ENCODE results near the gene FAM228A.
"Not testable (repeated sequence)": the region's sequence is repeated elsewhere in the genome, so short reads cannot be mapped to it uniquely, and the experiment has no call there.

Gene FAM228A

DNA sequence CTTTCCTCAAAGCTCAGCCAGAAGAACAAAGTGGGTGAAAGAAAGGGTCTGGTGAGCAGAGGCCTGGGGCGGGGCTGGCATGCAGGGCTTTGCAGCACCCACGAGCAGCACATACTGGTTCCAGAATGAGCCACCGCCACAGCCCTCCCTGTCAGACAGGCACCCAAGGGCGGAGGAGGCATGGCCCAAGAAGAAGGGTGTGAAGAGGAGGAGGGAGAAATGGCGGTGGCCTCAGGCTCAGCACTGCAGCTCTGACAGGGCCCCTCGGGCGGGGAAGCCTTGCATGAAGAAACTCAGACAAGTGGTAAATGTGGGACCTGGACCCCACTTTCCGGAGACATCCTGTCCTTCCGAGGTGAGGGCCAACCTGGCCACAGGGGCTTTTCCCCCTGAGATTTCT, 15.7 kb downstream of the FAM228A start:
- in situ Hi-C loops (cut with MboI; ENCODE audit: low sequenced_read_pairs) = no loop called here

GRCh38 chr2:24191156-24191555, 16.3 kb downstream of the FAM228A start:
- in situ Hi-C loops (cut with MboI; ENCODE audit: low sequenced_read_pairs) = no loop called here

GRCh38 chr2:24191848-24192247, 17.0 kb downstream of the FAM228A start:
- in situ Hi-C loops (cut with MboI; ENCODE audit: low sequenced_read_pairs) = no loop called here

GRCh38 chr2:24197213-24197612, 22.4 kb downstream of the FAM228A start:
- in situ Hi-C loops (cut with MboI; ENCODE audit: low sequenced_read_pairs) = not testable (repeated sequence)

DNA sequence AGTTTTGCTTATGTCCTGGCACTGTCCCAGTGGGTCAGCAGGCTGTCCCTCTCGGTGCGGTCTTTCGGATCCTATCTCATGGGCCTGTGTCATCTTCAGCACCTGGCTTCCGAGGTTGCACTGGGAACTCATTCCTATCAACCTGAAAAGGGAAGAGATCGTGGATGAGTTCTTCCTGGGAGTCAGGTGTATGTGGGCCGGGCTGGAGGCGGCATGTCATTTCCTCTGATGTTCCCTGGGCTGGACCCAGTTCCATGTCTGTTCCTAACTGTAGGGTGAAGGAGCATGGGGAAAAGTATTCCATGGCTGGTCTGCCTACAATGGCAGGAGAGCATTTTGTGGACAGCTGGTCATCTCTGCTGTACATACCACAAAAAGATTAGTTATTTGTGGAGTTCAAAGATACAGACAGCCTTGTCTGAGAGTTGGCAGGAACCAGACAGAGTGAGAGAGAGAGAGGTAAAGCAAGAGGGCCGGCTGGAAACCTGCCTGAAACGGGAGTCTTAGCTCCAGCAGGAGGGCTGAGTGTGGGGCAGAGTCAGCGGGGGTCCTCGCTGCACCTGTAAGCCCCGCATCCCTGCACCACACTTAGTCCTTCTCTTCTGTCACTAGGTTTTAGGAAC, 25.2 kb downstream of the FAM228A start:
- in situ Hi-C loops (cut with MboI; ENCODE audit: low sequenced_read_pairs) = no loop called here

- in situ Hi-C loops (cut with MboI; ENCODE audit: low sequenced_read_pairs) = no loop called here
These were observed 25.9 kb downstream of the FAM228A start for GRCh38 chr2:24200799-24201198.

DNA sequence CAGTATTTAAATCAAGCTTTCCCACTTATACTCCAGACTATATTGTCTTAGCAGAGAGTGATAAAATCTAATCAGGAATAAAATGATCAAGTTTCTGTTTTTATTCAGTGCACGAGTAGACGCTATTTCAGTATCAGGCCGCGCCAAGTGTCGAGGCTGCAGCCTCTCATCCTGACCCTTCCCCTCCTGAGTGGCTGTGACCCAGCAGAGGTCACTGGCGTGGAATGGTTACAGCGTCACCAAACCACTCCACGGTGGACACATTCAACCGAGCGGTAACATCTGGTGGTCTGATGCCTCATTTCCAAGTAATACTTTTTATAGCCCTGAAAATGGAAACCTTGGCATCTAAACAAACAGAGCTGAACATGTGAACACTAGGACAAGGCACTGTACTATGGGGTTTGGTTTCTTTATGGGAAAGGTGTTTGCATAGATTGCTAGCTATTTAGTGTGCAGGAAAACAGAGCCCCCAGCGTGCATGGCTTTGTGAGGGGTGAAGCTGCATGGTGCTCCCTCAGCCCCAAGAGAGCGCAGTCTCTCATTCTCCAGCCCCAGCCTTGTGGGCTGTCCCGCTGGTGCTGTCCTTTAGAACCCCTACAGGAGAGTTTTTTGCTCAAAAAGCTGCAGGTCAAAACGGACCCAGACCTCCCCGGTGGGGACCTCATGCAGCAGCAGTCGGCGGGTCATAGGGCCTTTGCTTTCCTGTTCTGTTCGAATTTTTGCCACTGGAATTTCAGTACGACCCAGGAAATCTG, 28.4 kb downstream of the FAM228A start:
- in situ Hi-C loops (cut with MboI; ENCODE audit: low sequenced_read_pairs) = no loop called here

- in situ Hi-C loops (cut with MboI; ENCODE audit: low sequenced_read_pairs) = no loop called here
These were observed 28.9 kb downstream of the FAM228A start for GRCh38 chr2:24203787-24204150.

DNA sequence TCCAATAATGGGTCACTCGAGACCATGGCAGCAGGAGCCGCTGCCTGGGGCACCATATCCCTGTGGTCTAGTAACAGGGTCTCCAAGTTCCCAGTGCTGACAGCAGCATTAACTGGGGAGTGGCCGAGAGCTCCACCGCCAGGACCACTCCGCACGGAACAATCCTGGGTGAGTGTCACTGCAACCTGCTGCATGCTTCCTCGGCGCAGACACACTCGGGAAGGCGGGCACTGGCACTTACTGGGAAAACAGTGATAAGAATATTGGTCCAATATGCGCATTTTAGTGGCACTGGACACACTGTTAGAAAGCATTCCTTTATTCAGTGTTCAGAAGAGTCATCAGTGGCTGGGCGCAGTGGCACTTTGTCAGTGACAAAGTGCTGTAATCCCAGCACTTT, 29.7 kb downstream of the FAM228A start:
- in situ Hi-C loops (cut with MboI; ENCODE audit: low sequenced_read_pairs) = no loop called here

- in situ Hi-C loops (cut with MboI; ENCODE audit: low sequenced_read_pairs) = no loop called here
These were observed 30.3 kb downstream of the FAM228A start for GRCh38 chr2:24205131-24205530.

- in situ Hi-C loops (cut with MboI; ENCODE audit: low sequenced_read_pairs) = no loop called here
These were observed 31.4 kb downstream of the FAM228A start for GRCh38 chr2:24206242-24206641.

DNA sequence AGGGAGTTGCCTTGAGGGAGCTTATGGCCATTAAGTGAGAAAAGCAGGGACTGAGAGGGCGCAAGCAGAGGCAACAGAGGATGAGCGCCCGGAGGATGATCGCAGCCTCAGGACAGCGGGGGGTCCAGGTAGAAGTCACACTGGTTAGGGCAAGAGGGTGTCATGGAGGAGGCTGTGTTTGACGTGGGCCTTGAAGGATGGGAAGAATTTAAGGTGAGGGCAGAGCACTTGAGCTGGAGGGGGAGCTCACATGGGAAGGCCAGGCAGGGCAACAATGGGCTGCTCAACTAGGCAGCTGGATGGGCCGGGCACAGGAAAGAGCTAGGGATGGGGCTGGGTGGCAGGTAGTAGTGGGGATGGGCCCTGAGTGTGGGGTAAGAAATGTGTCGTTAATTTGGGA, 31.9 kb downstream of the FAM228A start:
- in situ Hi-C loops (cut with MboI; ENCODE audit: low sequenced_read_pairs) = no loop called here

- in situ Hi-C loops (cut with MboI; ENCODE audit: low sequenced_read_pairs) = no loop called here
These were observed 32.5 kb downstream of the FAM228A start for GRCh38 chr2:24207359-24207758.

- in situ Hi-C loops (cut with MboI; ENCODE audit: low sequenced_read_pairs) = no loop called here
These were observed 33.6 kb downstream of the FAM228A start for GRCh38 chr2:24208490-24208889.

DNA sequence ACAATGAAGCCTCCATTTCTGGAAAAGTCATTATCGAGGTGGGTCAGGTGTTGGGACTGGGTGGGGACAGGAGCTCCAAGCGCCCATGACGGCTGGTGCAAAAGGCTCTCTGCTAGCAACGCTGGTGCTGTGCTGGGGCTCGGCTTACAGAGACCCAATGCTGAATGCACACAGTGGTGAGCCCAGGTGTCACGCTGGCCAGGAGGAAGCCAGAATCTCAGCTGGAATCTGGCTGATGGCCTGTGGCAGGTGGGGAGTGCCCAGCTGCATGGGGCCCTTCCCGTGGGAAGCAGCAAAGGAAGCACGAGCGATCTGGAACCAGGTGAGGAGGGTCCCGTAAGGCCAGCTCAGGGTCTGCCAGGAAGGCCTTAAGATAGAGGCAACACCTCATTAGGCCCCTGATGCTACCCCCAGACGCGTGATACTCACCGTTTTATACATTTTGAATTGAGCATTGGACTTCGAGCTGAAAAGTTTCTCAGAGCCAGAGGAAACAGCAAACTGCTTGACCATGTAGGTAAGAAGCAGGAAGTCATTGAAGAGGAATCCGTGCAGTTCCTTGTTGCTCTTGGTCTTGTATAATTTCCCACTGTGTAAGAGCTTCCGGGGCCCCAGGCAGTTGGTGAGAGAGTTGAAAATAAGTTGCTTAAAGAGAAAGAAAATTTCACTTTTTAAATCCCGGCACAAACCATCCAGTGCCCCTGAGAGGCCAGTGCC, 34.7 kb downstream of the FAM228A start:
- in situ Hi-C loops (cut with MboI; ENCODE audit: low sequenced_read_pairs) = no loop called here

GRCh38 chr2:24210106-24210455, 35.2 kb downstream of the FAM228A start:
- in situ Hi-C loops (cut with MboI; ENCODE audit: low sequenced_read_pairs) = no loop called here

- in situ Hi-C loops (cut with MboI; ENCODE audit: low sequenced_read_pairs) = no loop called here
These were observed 35.9 kb downstream of the FAM228A start for GRCh38 chr2:24210723-24211122.

DNA sequence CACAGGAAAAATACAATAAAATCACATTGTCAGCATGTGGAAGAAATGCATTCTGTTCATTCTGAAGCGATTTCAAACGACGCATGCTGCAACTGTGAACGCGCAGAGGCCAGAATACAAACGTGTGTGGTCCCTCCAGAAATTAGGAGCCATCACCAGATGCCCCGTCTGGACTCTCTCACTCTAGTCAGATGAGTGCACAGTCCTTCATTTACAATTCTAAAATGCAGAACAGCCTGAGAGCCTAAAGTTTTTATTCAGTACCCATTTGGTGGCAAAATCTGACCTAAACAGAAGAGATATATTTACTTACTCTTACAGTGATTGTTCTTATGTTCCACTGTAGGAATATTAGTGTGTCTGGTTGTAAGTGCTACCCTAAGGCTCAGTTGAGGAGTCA, 36.6 kb downstream of the FAM228A start:
- in situ Hi-C loops (cut with MboI; ENCODE audit: low sequenced_read_pairs) = no loop called here

GRCh38 chr2:24214880-24215279, 40.0 kb downstream of the FAM228A start:
- in situ Hi-C loops (cut with MboI; ENCODE audit: low sequenced_read_pairs) = no loop called here

DNA sequence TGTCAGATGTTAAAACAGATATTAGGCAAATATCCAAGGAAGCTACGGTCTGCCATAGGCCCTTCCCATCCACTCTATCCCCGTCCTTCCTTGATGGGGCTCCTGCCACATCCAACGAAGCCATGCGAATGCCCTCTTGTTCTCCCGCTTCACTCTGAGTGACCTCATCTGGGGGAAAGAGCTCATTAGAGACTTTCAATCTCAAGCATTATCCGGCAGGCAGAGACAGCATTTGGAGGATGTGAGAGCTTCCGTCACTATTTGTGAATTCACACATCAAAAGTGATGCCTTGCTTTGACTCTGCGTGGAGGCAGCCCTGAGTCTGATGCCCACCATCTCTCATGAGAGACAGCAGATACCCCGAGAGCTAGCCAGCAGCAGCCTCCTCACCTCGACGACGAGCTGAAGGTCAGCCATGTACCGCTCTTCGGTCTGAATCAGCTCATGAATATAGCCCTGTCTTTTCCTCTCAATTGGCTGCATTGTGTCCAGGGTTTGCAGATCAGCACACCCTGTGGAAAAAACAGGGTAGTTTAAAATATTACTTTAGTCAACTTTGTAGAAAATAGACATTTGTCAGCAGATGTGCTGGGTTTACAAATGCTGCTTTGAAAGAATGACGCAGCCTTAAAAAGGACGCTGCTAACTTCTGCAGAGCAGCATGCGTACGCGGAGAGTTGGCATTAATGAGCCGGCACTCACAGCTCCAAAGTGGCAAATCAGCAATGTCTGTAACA, 45.9 kb downstream of the FAM228A start:
- in situ Hi-C loops (cut with MboI; ENCODE audit: low sequenced_read_pairs) = no loop called here

GRCh38 chr2:24221343-24222050, 46.6 kb downstream of the FAM228A start:
- in situ Hi-C loops (cut with MboI; ENCODE audit: low sequenced_read_pairs) = no loop called here

Measured in hTERT RPE-1 (cell line).